ENCODE results near the gene GAP43.

Gene GAP43

GRCh38 chr3:115595611-115596275 is 27.6 kb upstream of the GAP43 start:
- TF ChIP-seq CTCF (IDR thresholded peaks at IDR 0.05; ENCODE audit: low read depth, low read length): no peak
- no peak for TF ChIP-seq EZH2phosphoT487 (IDR thresholded peaks at IDR 0.05; ENCODE audit: low read depth)
- Histone ChIP-seq H3K9me3 (ENCODE audit: insufficient read depth, low read length) (peaks cover 8% of the 10 kb centered on the region; the same call in 1 of the 2 replicates), H3K4me3 (ENCODE audit: low read length) (no peak overlapping the region), H4K20me1 (ENCODE audit: insufficient read depth, low read length) (no peaks in the 10 kb centered on the region), H2AFZ (ENCODE audit: low read depth, low read length) (no peak overlapping the region), H3K27me3 (ENCODE audit: low read depth, low read length) (no peaks in the 10 kb centered on the region), H3K9ac (ENCODE audit: low read length) (no peak overlapping the region), H3K36me3 (replicated peaks; ENCODE audit: low read depth, low read length) (peaks cover 13% of the 10 kb centered on the region), H3K4me2 (ENCODE audit: low read length) (no peak overlapping the region), H3K79me2 (ENCODE audit: low read length) (no peaks in the 10 kb centered on the region), H3K4me1 (ENCODE audit: low read length) (peaks cover 9% of the 10 kb centered on the region), H3K27ac (ENCODE audit: low read length) (no peak overlapping the region)

GRCh38 chr3:115598216-115598615 is 25.1 kb upstream of the GAP43 start:
- no peak overlapping the region for H3K9ac ChIP-seq (ENCODE audit: low read length)
- no peak overlapping the region for H3K27ac ChIP-seq (ENCODE audit: low read length)
- H2AFZ ChIP-seq (ENCODE audit: low read depth, low read length): no peak overlapping the region
- peaks cover 9% of the 10 kb centered on the region for H3K4me1 ChIP-seq (ENCODE audit: low read length)
- H3K27me3 ChIP-seq (ENCODE audit: low read depth, low read length): no peaks in the 10 kb centered on the region
- H3K4me2 ChIP-seq (ENCODE audit: low read length): no peak overlapping the region
- no peaks in the 10 kb centered on the region for H3K79me2 ChIP-seq (ENCODE audit: low read length)
- H3K36me3 ChIP-seq (replicated peaks; ENCODE audit: low read depth, low read length): peaks cover 13% of the 10 kb centered on the region
- H4K20me1 ChIP-seq (ENCODE audit: insufficient read depth, low read length): no peaks in the 10 kb centered on the region
- no peak for TF ChIP-seq CTCF (IDR thresholded peaks at IDR 0.05; ENCODE audit: low read depth, low read length)
- no peak for TF ChIP-seq EZH2phosphoT487 (IDR thresholded peaks at IDR 0.05; ENCODE audit: low read depth)
- no peak overlapping the region for H3K4me3 ChIP-seq (ENCODE audit: low read length)
- peaks cover 8% of the 10 kb centered on the region; the same call in 1 of the 2 replicates for H3K9me3 ChIP-seq (ENCODE audit: insufficient read depth, low read length)

GRCh38 chr3:115602194-115602593 is 21.1 kb upstream of the GAP43 start:
- Histone ChIP-seq H3K79me2 (ENCODE audit: low read length) (no peaks in the 10 kb centered on the region), H3K36me3 (replicated peaks; ENCODE audit: low read depth, low read length) (no peaks in the 10 kb centered on the region), H3K27ac (ENCODE audit: low read length) (no peak overlapping the region), H3K9ac (ENCODE audit: low read length) (no peak overlapping the region), H3K4me2 (ENCODE audit: low read length) (no peak overlapping the region), H3K27me3 (ENCODE audit: low read depth, low read length) (no peaks in the 10 kb centered on the region; the same call in 1 of the 2 replicates), H3K9me3 (ENCODE audit: insufficient read depth, low read length) (no peaks in the 10 kb centered on the region), H3K4me1 (ENCODE audit: low read length) (no peaks in the 10 kb centered on the region), H3K4me3 (ENCODE audit: low read length) (no peak overlapping the region), H4K20me1 (ENCODE audit: insufficient read depth, low read length) (no peaks in the 10 kb centered on the region), H2AFZ (ENCODE audit: low read depth, low read length) (no peak overlapping the region)
- TF ChIP-seq EZH2phosphoT487 (IDR thresholded peaks at IDR 0.05; ENCODE audit: low read depth): no peak
- TF ChIP-seq CTCF (IDR thresholded peaks at IDR 0.05; ENCODE audit: low read depth, low read length): no peak

DNA sequence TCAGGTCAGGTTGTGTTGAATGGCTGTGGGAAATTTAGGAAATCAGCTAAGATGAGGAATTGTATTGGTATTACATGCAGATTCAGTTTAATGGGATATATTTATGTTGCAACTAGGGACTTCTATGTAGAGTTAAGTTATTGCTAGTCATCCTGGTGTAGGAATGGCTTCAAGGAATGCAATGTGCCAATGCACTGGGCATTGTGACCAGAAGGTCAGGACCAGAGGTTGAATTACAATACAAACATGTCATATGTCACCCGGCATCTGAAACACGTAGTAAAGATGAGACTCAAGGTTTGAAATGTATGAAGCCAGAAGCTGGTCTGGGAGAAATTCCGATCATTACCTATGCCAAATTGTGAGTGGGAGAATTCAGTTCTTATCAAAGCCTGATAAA is 11.7 kb upstream of the GAP43 start:
- no peaks in the 10 kb centered on the region for H3K9me3 ChIP-seq (ENCODE audit: insufficient read depth, low read length)
- no peaks in the 10 kb centered on the region for H3K36me3 ChIP-seq (replicated peaks; ENCODE audit: low read depth, low read length)

More for the DNA sequence above, 11.7 kb upstream of the GAP43 start:
- Histone ChIP-seq H3K79me2 (ENCODE audit: low read length) (no peaks in the 10 kb centered on the region), H3K4me1 (ENCODE audit: low read length) (peaks cover 13% of the 10 kb centered on the region), H3K27ac (ENCODE audit: low read length) (no peak overlapping the region), H2AFZ (ENCODE audit: low read depth, low read length) (no peak overlapping the region), H4K20me1 (ENCODE audit: insufficient read depth, low read length) (no peaks in the 10 kb centered on the region), H3K4me2 (ENCODE audit: low read length) (no peak overlapping the region), H3K9ac (ENCODE audit: low read length) (no peak overlapping the region), H3K27me3 (ENCODE audit: low read depth, low read length) (no peaks in the 10 kb centered on the region), H3K4me3 (ENCODE audit: low read length) (no peak overlapping the region)
- no peak for TF ChIP-seq CTCF (IDR thresholded peaks at IDR 0.05; ENCODE audit: low read depth, low read length)
- TF ChIP-seq EZH2phosphoT487 (IDR thresholded peaks at IDR 0.05; ENCODE audit: low read depth): no peak

Measured in OCI-LY3 (cell line).